ENCODE data around the gene LETM1. TPM values are rescaled to one million over a fixed set of nuclear protein-coding genes. Genes with fewer than 3 reads are reported as not detected.

The LETM1 gene
- total and polyA plus RNA-seq, 2 experiments from 2014 or later = 23.3 to 68.9 TPM

- TF ChIP-seq ZNF462 (CRISPR knock-in tag; IDR thresholded peaks at IDR 0.05) = no peak
- no peak for TF ChIP-seq ZNF331 (CRISPR knock-in tag; IDR thresholded peaks at IDR 0.05; ENCODE audit: low read depth)
- TF ChIP-seq NANOG (IDR thresholded peaks at IDR 0.05; ENCODE audit: borderline replicate concordance) = no peak
Measured at GRCh38 chr4:1800805-1801204, 55.2 kb downstream of the LETM1 start (continued).

- H3K27me3 ChIP-seq (ENCODE audit: insufficient read depth) = peaks cover 12% of the 10 kb centered on the region
- H3K79me2 ChIP-seq (replicated peaks; ENCODE audit: insufficient read depth) = no peaks in the 10 kb centered on the region
- H3K27ac ChIP-seq (ENCODE audit: low read depth) = no peak overlapping the region
- Mint-ChIP-seq H3K4me3 (no peak overlapping the region), H3K36me3 (ENCODE audit: low read depth) (no peaks in the 10 kb centered on the region; the same call in 2 of the 3 replicates), H3K27ac (no peak overlapping the region), H3K4me1 (no peaks in the 10 kb centered on the region), H3K9me3 (no peaks in the 10 kb centered on the region), H3K27me3 (ENCODE audit: insufficient read depth, low read depth, poor library complexity) (peaks cover 10% of the 10 kb centered on the region)
- H3K4me3 ChIP-seq = no peak overlapping the region
- no peaks in the 10 kb centered on the region for H3F3A ChIP-seq (replicated peaks; ENCODE audit: low read depth)
- ATAC-seq (no peak), DNase-seq (ENCODE audit: low spot score) (no peak)
- H2AFZ ChIP-seq = no peak overlapping the region
- no peaks in the 10 kb centered on the region for H3K9me2 ChIP-seq (ENCODE audit: insufficient read depth)
- H3K4me2 ChIP-seq = no peak overlapping the region
- no peaks in the 10 kb centered on the region for H3K4me1 ChIP-seq (ENCODE audit: insufficient read depth)
- peaks cover 4% of the 10 kb centered on the region; the same call in 1 of the 2 replicates for H4K20me1 ChIP-seq (replicated peaks; ENCODE audit: insufficient read depth)
- no peaks in the 10 kb centered on the region for H3K36me3 ChIP-seq (ENCODE audit: insufficient read depth)
- TF ChIP-seq ZNF114 (CRISPR knock-in tag; IDR thresholded peaks at IDR 0.05) (no peak), NANOG (IDR thresholded peaks at IDR 0.05; ENCODE audit: borderline replicate concordance) (no peak), STAT1 (IDR thresholded peaks at IDR 0.05; ENCODE audit: unreplicated experiment) (no peak), CREB1 (CRISPR knock-in tag; IDR thresholded peaks at IDR 0.05; ENCODE audit: low read depth) (no peak), CTCF (conservative IDR thresholded peaks at IDR 0.05; ENCODE audit: low read depth in 2 of 2) (no peak), EZH2 (IDR thresholded peaks at IDR 0.05; ENCODE audit: low read depth, unreplicated experiment) (no peak), JUNB (IDR thresholded peaks at IDR 0.05; ENCODE audit: unreplicated experiment) (no peak), POLR2AphosphoS5 (IDR thresholded peaks at IDR 0.05; ENCODE audit: low read depth) (no peak)
Measured at GRCh38 chr4:1799387-1800375, 56.3 kb downstream of the LETM1 start.

All from GM23338 (cell line).